IMR-90 (cell line): ENCODE measurements around the gene FDPS. TPM values are rescaled to one million over a fixed set of nuclear protein-coding genes. Genes with fewer than 3 reads are reported as not detected.

Source experiments
- ATAC-seq: fragments of 200-7000 bp; cut with Tn5 transposase; 2 replicates; pipeline ENCODE4 v1.9.1; 2020; ENCODE audit warnings: low read depth, mild to moderate bottlenecking, moderate library complexity
- BruUV-seq: library from RNA; stranded (reverse); fragments of 400-500 nt; replicated peaks from 2 replicates; lab custom pipeline; 2021; lab: Mats Ljungman, UMichigan
- CTCF ChIA-PET: fragments of 300-600 bp; formaldehyde crosslinking; extraction: SDS; loops from one replicate; lab custom pipeline; 2021; ENCODE audit warnings: antibody characterized with exemption; lab: Yijun Ruan, JAX
- POLR2A ChIA-PET: fragments of 300-600 bp; sonication (Branson Sonifier 250); formaldehyde crosslinking; loops from one replicate; lab custom pipeline; 2022; ENCODE audit warnings: antibody characterized with exemption; ENCODE audit not compliant: unreplicated experiment; lab: Charles Lee
- DNase-seq: peaks from one replicate; pipeline ENCODE4 v3.0.0; 2013
- H2AFZ ChIP-seq: replicated peaks from 2 replicates; pipeline ENCODE3; 2013; ENCODE audit warnings: low read length, mild to moderate bottlenecking; ENCODE audit not compliant: poor library complexity
- H2AK5ac ChIP-seq: 2 replicates; pipeline ENCODE4 v1.6.1; 2013; ENCODE audit warnings: low read depth, low read length, inconsistent platforms
- H2AK9ac ChIP-seq: replicated peaks from 2 replicates; pipeline ENCODE3; 2013; ENCODE audit warnings: mild to moderate bottlenecking, low read depth, low read length, moderate library complexity; ENCODE audit not compliant: poor library complexity
- H2BK120ac ChIP-seq: 2 replicates; pipeline ENCODE4 v1.6.1; 2013; ENCODE audit warnings: low read depth, low read length, inconsistent platforms
- H2BK15ac ChIP-seq: 3 replicates; pipeline ENCODE4 v1.6.1; 2013; ENCODE audit warnings: low read depth, low read length, inconsistent platforms
- H2BK20ac ChIP-seq: 2 replicates; pipeline ENCODE4 v1.6.1; 2013; ENCODE audit warnings: low read depth, mild to moderate bottlenecking, inconsistent platforms, low read length, moderate library complexity
- H2BK5ac ChIP-seq: 2 replicates; pipeline ENCODE4 v1.6.1; 2013; ENCODE audit warnings: mild to moderate bottlenecking, low read depth, low read length, inconsistent platforms; ENCODE audit not compliant: poor library complexity, severe bottlenecking
- H3K14ac ChIP-seq: replicated peaks from 2 replicates; pipeline ENCODE4 v1.6.1; 2013; ENCODE audit warnings: low read depth, low read length, inconsistent platforms
- H3K18ac ChIP-seq: 2 replicates; pipeline ENCODE4 v1.6.1; 2013; ENCODE audit warnings: low read depth, low read length, control low read depth
- H3K23ac ChIP-seq: 2 replicates; pipeline ENCODE4 v1.6.1; 2013; ENCODE audit warnings: low read depth, low read length, inconsistent platforms
- H3K27ac ChIP-seq: 2 replicates; pipeline ENCODE4 v1.5.1; 2013; ENCODE audit warnings: mild to moderate bottlenecking, control low read depth, low read length; ENCODE audit not compliant: insufficient read depth
- H3K27me3 ChIP-seq: 2 replicates; pipeline ENCODE4 v1.6.1; 2013; ENCODE audit warnings: low read length; ENCODE audit not compliant: control insufficient read depth, insufficient read depth
- H3K36me3 ChIP-seq: 2 replicates; pipeline ENCODE4 v1.6.1; 2013; ENCODE audit warnings: low read length, mixed read lengths; ENCODE audit not compliant: control insufficient read depth, insufficient read depth
- H3K4ac ChIP-seq: 2 replicates; pipeline ENCODE4 v1.6.1; 2013; ENCODE audit warnings: low read depth, low read length, inconsistent platforms
- H3K4me1 ChIP-seq: 2 replicates; pipeline ENCODE4 v1.6.1; 2013; ENCODE audit warnings: low read length, mixed read lengths; ENCODE audit not compliant: control insufficient read depth, insufficient read depth
- H3K4me2 ChIP-seq: 2 replicates; pipeline ENCODE4 v1.6.1; 2013; ENCODE audit warnings: low read depth, mild to moderate bottlenecking, control low read depth, low read length, moderate library complexity
- H3K4me3 ChIP-seq: 2 replicates; pipeline ENCODE4 v1.5.1; 2013; ENCODE audit warnings: low read depth, mild to moderate bottlenecking, control low read depth, low read length, moderate library complexity; ENCODE audit not compliant: insufficient read depth
- H3K56ac ChIP-seq: 2 replicates; pipeline ENCODE4 v1.6.1; 2013; ENCODE audit warnings: low read length, inconsistent platforms; ENCODE audit not compliant: insufficient read depth; ENCODE audit errors: extremely low read depth
- H3K79me1 ChIP-seq, 2 experiments: 2 replicates each; pipeline ENCODE4 v1.6.1; 2013; ENCODE audit warnings: low read length in 2 of 2, inconsistent platforms in 1 of 2, low read depth in 1 of 2
- H3K9ac ChIP-seq: 2 replicates; pipeline ENCODE4 v1.6.1; 2013; ENCODE audit warnings: low read depth, low read length, control low read depth
- H3K9me1 ChIP-seq: 2 replicates; pipeline ENCODE4 v1.6.1; 2013; ENCODE audit warnings: low read length, inconsistent platforms; ENCODE audit not compliant: insufficient read depth
- H3K9me3 ChIP-seq: 2 replicates; pipeline ENCODE4 v1.6.1; 2013; ENCODE audit warnings: low read length; ENCODE audit not compliant: control insufficient read depth, insufficient read depth
- H4K20me1 ChIP-seq: 2 replicates; pipeline ENCODE4 v1.6.1; 2013; ENCODE audit warnings: low read length, inconsistent platforms; ENCODE audit not compliant: insufficient read depth
- H4K5ac ChIP-seq: 2 replicates; pipeline ENCODE4 v1.6.1; 2013; ENCODE audit warnings: mild to moderate bottlenecking, low read depth, low read length, control low read depth
- H4K8ac ChIP-seq, 2 experiments: 2 replicates each; pipeline ENCODE4 v1.6.1; 2013; ENCODE audit warnings: low read depth in 2 of 2, low read length in 2 of 2, control low read depth in 1 of 2, inconsistent platforms in 1 of 2
- H4K91ac ChIP-seq: 2 replicates; pipeline ENCODE4 v1.6.1; 2013; ENCODE audit warnings: low read depth, low read length, inconsistent platforms; ENCODE audit not compliant: insufficient read depth
- CEBPB ChIP-seq: IDR thresholded peaks from 2 replicates; pipeline ENCODE4 v1.6.1; 2012; ENCODE audit warnings: low read depth, low read length, improper control_type of control experiment
- CHD1 ChIP-seq: IDR thresholded peaks from 2 replicates; pipeline ENCODE4 v1.6.1; 2012; ENCODE audit warnings: low read depth, low read length, improper control_type of control experiment
- ELK1 ChIP-seq: fragments of 150-350 bp; IDR thresholded peaks from 2 replicates; pipeline ENCODE4 v1.6.1; 2016; ENCODE audit warnings: low read depth, mild to moderate bottlenecking, low read length, moderate library complexity, borderline replicate concordance
- FOS ChIP-seq: fragments of 150-350 bp; IDR thresholded peaks from 2 replicates; pipeline ENCODE4 v1.6.1; 2016; ENCODE audit warnings: low read depth, low read length
- MAFK ChIP-seq: IDR thresholded peaks from 2 replicates; pipeline ENCODE4 v1.6.1; 2012; ENCODE audit warnings: low read depth, low read length, improper control_type of control experiment
- MAZ ChIP-seq: IDR thresholded peaks from 2 replicates; pipeline ENCODE4 v1.6.1; 2012; ENCODE audit warnings: low read depth, mild to moderate bottlenecking, low read length, improper control_type of control experiment, moderate library complexity, borderline replicate concordance
- MXI1 ChIP-seq: IDR thresholded peaks from 2 replicates; pipeline ENCODE4 v1.6.1; 2012; ENCODE audit warnings: low read depth, mild to moderate bottlenecking, low read length, moderate library complexity, borderline replicate concordance
- NFE2L2 ChIP-seq: fragments of 150-350 bp; IDR thresholded peaks from 2 replicates; pipeline ENCODE4 v1.6.1; 2016; ENCODE audit warnings: low read depth, mild to moderate bottlenecking, low read length
- POLR2A ChIP-seq: IDR thresholded peaks from 2 replicates; pipeline ENCODE4 v1.6.1; 2012; ENCODE audit warnings: mild to moderate bottlenecking, low read depth, low read length
- RAD21 ChIP-seq: IDR thresholded peaks from 2 replicates; pipeline ENCODE4 v1.6.1; 2012; ENCODE audit warnings: low read length, improper control_type of control experiment
- RCOR1 ChIP-seq: IDR thresholded peaks from 2 replicates; pipeline ENCODE4 v1.6.1; 2012; ENCODE audit warnings: mild to moderate bottlenecking, low read length, improper control_type of control experiment; ENCODE audit not compliant: insufficient replicate concordance
- RFX5 ChIP-seq: IDR thresholded peaks from 2 replicates; pipeline ENCODE4 v1.8.0; 2012; ENCODE audit warnings: low read depth, mild to moderate bottlenecking, low read length, moderate library complexity
- SMC3 ChIP-seq: fragments of 150-350 bp; IDR thresholded peaks from 2 replicates; pipeline ENCODE4 v1.6.1; 2016; ENCODE audit warnings: low read depth, mild to moderate bottlenecking, antibody characterized with exemption, low read length, moderate library complexity
- WGBS, 2 experiments: methylation state at CpG; one replicate each; pipeline versions ENCODE4 v1.1.5 to v1.1.7; 2013; ENCODE audit warnings: missing lambda C conversion rate in 2 of 2; ENCODE audit not compliant: insufficient read length in 1 of 2; ENCODE audit errors: extremely low coverage in 2 of 2; 5-methylcytosine and 5-hydroxymethylcytosine counted together
- dilution Hi-C: fragments of 300-500 bp; cut with HindIII; formaldehyde crosslinking; loops from one replicate; pipeline ENCODE4 v1.14.3; 2018; ENCODE audit warnings: low sequenced_read_pairs; ENCODE audit not compliant: unreplicated experiment
- in situ Hi-C: fragments of 300-500 bp; cut with MboI; formaldehyde crosslinking; loops from 3 replicates; pipeline ENCODE4 v1.14.3; 2019; ENCODE audit warnings: low sequenced_read_pairs, inconsistent platforms, mixed read lengths
- intact Hi-C: fragments of 100-400 bp; cut with micrococcal nuclease; formaldehyde crosslinking; loops from 2 replicates; pipeline ENCODE4 v1.10.0; 2022
- polyA plus RNA-seq, 3 experiments: library from polyadenylated mRNA; depleted of rRNA; stranded (reverse); fragments of >200 nt; gene quantifications; 2 replicates each; pipeline ENCODE4 v1.2.3, GENCODE V29; 2012; ENCODE audit warnings: low replicate concordance in 1 of 3
- total RNA-seq: library from RNA; depleted of rRNA; stranded (reverse); fragments of >200 nt; gene quantifications from 2 replicates; pipeline ENCODE4 v1.2.3, GENCODE V29; 2012
- TF ChIP-seq, protein P1 (sequence below): conservative IDR thresholded peaks from 2 replicates; pipeline ENCODE4 v1.5.1; 2012; ENCODE audit warnings: mild to moderate bottlenecking, low read depth, low read length, improper control_type of control experiment

FDPS gene
- total and polyA plus RNA-seq, 2 of the 4 experiments (the other 2 are of a cell fraction): 183 to 191 TPM

DNA sequence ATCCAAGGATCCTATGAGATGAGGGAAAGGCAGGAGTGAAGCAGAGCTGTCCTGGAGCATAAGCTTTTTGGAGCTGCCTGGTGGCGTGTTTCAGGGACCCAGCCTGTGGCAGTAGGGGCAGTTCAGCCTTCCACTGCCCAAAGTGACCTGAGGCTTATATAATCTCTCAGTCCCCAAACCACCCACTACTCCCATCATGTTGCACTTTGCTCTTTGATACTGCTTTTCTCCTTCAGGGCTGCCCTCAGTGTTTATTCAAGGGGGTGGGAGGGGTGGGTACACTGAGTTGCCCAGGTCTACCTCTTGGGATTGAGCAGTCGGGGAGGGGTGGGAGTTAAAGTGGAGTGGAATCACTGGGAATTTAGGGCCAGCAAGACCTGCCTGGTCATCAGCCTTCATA lies 22.1 kb upstream of the FDPS start:
- dilution Hi-C loops (no loop called here), in situ Hi-C loops (no loop called here)

More for the DNA sequence above, 22.1 kb upstream of the FDPS start:
- no peak overlapping the region for H3K4me2 ChIP-seq
- no peak overlapping the region for H3K9ac ChIP-seq
- no peak overlapping the region for H2BK15ac ChIP-seq
- DNase-seq (no peak), ATAC-seq (no peak)
- TF ChIP-seq ELK1: no peak
- no peak for TF ChIP-seq RAD21
- no peak for TF ChIP-seq MAFK
- no peak for TF ChIP-seq MXI1
- TF ChIP-seq FOS: no peak
- TF ChIP-seq RCOR1: no peak
- TF ChIP-seq POLR2A: no peak
- TF ChIP-seq NFE2L2: no peak
- no peak for TF ChIP-seq CEBPB
- no peak for TF ChIP-seq RFX5
- TF ChIP-seq, protein P1, sequence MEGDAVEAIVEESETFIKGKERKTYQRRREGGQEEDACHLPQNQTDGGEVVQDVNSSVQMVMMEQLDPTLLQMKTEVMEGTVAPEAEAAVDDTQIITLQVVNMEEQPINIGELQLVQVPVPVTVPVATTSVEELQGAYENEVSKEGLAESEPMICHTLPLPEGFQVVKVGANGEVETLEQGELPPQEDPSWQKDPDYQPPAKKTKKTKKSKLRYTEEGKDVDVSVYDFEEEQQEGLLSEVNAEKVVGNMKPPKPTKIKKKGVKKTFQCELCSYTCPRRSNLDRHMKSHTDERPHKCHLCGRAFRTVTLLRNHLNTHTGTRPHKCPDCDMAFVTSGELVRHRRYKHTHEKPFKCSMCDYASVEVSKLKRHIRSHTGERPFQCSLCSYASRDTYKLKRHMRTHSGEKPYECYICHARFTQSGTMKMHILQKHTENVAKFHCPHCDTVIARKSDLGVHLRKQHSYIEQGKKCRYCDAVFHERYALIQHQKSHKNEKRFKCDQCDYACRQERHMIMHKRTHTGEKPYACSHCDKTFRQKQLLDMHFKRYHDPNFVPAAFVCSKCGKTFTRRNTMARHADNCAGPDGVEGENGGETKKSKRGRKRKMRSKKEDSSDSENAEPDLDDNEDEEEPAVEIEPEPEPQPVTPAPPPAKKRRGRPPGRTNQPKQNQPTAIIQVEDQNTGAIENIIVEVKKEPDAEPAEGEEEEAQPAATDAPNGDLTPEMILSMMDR: no peak
- TF ChIP-seq MAZ: no peak
- TF ChIP-seq SMC3: no peak
- TF ChIP-seq CHD1: no peak
- H2AK9ac ChIP-seq: no peak overlapping the region
- intact Hi-C loops: no loop called here
- no peaks in the 10 kb centered on the region for H3K9me3 ChIP-seq
- no CpG with 5 or more reads among the region's 2 CpGs for WGBS, 2 experiments
- no peak overlapping the region for H3K4ac ChIP-seq
- no peak overlapping the region for H3K14ac ChIP-seq
- H3K9me1 ChIP-seq: peaks cover 3% of the 10 kb centered on the region; the same call in 1 of the 2 replicates
- no peak overlapping the region for H3K23ac ChIP-seq
- H4K91ac ChIP-seq: no peak overlapping the region
- H2AFZ ChIP-seq: no peak overlapping the region
- H2AK5ac ChIP-seq: no peak overlapping the region
- H4K5ac ChIP-seq: no peak overlapping the region
- POLR2A ChIA-PET: no interaction called here
- no peaks in the 10 kb centered on the region for H4K20me1 ChIP-seq
- H3K56ac ChIP-seq: no peak overlapping the region
- H3K4me3 ChIP-seq: no peak overlapping the region
- no peak overlapping the region for H3K27ac ChIP-seq
- H2BK5ac ChIP-seq: no peak overlapping the region
- H3K18ac ChIP-seq: no peak overlapping the region
- no peak overlapping the region for H2BK20ac ChIP-seq
- no peaks in the 10 kb centered on the region for H3K79me1 ChIP-seq
- no peak overlapping the region for H2BK120ac ChIP-seq
- no TSS peak for BruUV-seq
- H4K8ac ChIP-seq: no peak overlapping the region
- H3K27me3 ChIP-seq: peaks cover 6% of the 10 kb centered on the region
- CTCF ChIA-PET: no interaction called here
- no peaks in the 10 kb centered on the region for H3K36me3 ChIP-seq
- H3K4me1 ChIP-seq: no peaks in the 10 kb centered on the region
